ENCODE measurements around the gene WFDC10A. TPM values are rescaled to one million over a fixed set of nuclear protein-coding genes. Genes with fewer than 3 reads are reported as not detected.

The WFDC10A gene
- total and polyA plus RNA-seq, 2 donors (not counting 3 experiments of a cell fraction or from before 2014, with no cell fraction given), result not detected

- Histone ChIP-seq H3K4me1 (ENCODE audit: control insufficient read depth, extremely low read depth, insufficient read depth, low read length) (no peaks in the 10 kb centered on the region), H3K4me3 (replicated peaks in 1 of 3; ENCODE audit: insufficient read depth in 1 of 3, low read depth in 1 of 3, low read length in 3 of 3) (no peak overlapping the region), H3K9ac (replicated peaks; ENCODE audit: extremely low read depth, insufficient read depth, low read length) (no peak overlapping the region), H3K9me3 (replicated peaks; ENCODE audit: control insufficient read depth, insufficient read depth, low read length) (no peaks in the 10 kb centered on the region), H3K27ac (ENCODE audit: insufficient read depth, low read depth, low read length) (no peak overlapping the region), H3K36me3 (ENCODE audit: control insufficient read depth in 2 of 2, extremely low read depth in 1 of 2, insufficient read depth in 2 of 2, low read length in 2 of 2) (no peaks in the 10 kb centered on the region), H3K79me2 (ENCODE audit: control insufficient read depth, insufficient read depth, low read length) (no peaks in the 10 kb centered on the region), H3K4me2 (ENCODE audit: insufficient read depth, low read length) (no peak overlapping the region), H3K9me1 (replicated peaks; ENCODE audit: control insufficient read depth, extremely low read depth, insufficient read depth, low read length) (no peaks in the 10 kb centered on the region), H2AFZ (ENCODE audit: low read depth, low read length) (no peak overlapping the region), H4K20me1 (replicated peaks; ENCODE audit: control insufficient read depth, extremely low read depth, insufficient read depth, low read length) (no peaks in the 10 kb centered on the region), H3K27me3 (ENCODE audit: control insufficient read depth in 2 of 2, insufficient read depth in 2 of 2, low read length in 2 of 2) (no peaks in the 10 kb centered on the region)
- POLR2A ChIA-PET, result no interaction called here
- CTCF ChIA-PET, result no interaction called here
- BruUV-seq (replicated peaks), result no TSS peak
- dilution Hi-C loops (cut with MboI; ENCODE audit: extremely low pct_ligation_motif_present, low sequenced_read_pairs), result no loop called here
- TF ChIP-seq POLR2A (IDR thresholded peaks at IDR 0.05; ENCODE audit: low read depth, low read length) (no peak), EZH2 (IDR thresholded peaks at IDR 0.05; ENCODE audit: borderline replicate concordance, low read depth, low read length, severe bottlenecking) (no peak), MYC (IDR thresholded peaks at IDR 0.05; ENCODE audit: low read depth, low read length) (no peak), POLR2AphosphoS5 (IDR thresholded peaks at IDR 0.05; ENCODE audit: insufficient read depth, low read depth, low read length) (no peak), GATA2 (IDR thresholded peaks at IDR 0.05; ENCODE audit: insufficient read depth, insufficient read length, low read depth, low read length) (no peak), FOS (IDR thresholded peaks at IDR 0.05; ENCODE audit: borderline replicate concordance, insufficient read depth, low read length) (no peak), JUN (IDR thresholded peaks at IDR 0.05; ENCODE audit: borderline replicate concordance, insufficient read depth, insufficient read length, low read depth) (no peak), CTCF (IDR thresholded peaks at IDR 0.05; ENCODE audit: extremely low read depth in 1 of 2, insufficient read depth in 1 of 2, low read depth in 1 of 2, low read length in 2 of 2) (no peak), MAX (IDR thresholded peaks at IDR 0.05; ENCODE audit: insufficient read depth, insufficient read length) (no peak)
- DNase-seq (ENCODE audit: low read depth, low spot score), result no peak
- intact Hi-C loops (cut with micrococcal nuclease), result no loop called here
- FAIRE-seq, result no peak
Measured at GRCh38 chr20:45607810-45608209, 21.7 kb upstream of the WFDC10A start.
